T-helper 2 cell (primary cell): ENCODE measurements around the gene IRAK3.

Source experiments
- DNase-seq, 5 experiments: peaks; one replicate each; pipeline versions ENCODE4 v3.0.0 to v3.0.0-alpha.2; 2012 to 2022
- total RNA-seq, 2 donors: gene quantifications; one replicate each; lab custom pipeline; 2026; lab: John Stamatoyannopoulos, UW

IRAK3 gene
- 2.2 to 4.0 reads per million in 2 donors for total RNA-seq

- peak in 4 of 5 experiments; percentile 4 to 67 (median 17) for DNase-seq
Observed at GRCh38 chr12:66188584-66189485, at the start of gene IRAK3. IRAK3 (plus strand) TSS chr12:66189214; CDS start chr12:66189300, 86 bp downstream.

- no peak for DNase-seq
Observed at GRCh38 chr12:66139328-66139727, 49.7 kb upstream of the IRAK3 start.

- peak in 1 of 5 experiments; percentile 18 for DNase-seq
Observed at GRCh38 chr12:66140731-66141130, 48.3 kb upstream of the IRAK3 start.

- no peak for DNase-seq
Observed at GRCh38 chr12:66141299-66141698, 47.7 kb upstream of the IRAK3 start.

GRCh38 chr12:66142826-66143225 is 46.2 kb upstream of the IRAK3 start:
- DNase-seq: no peak

- DNase-seq: no peak
Observed at GRCh38 chr12:66143868-66144267, 45.1 kb upstream of the IRAK3 start.

- DNase-seq: peak in 1 of 5 experiments; percentile 56
Observed at GRCh38 chr12:66144791-66145754, 43.9 kb upstream of the IRAK3 start.

GRCh38 chr12:66149702-66150398 is 39.2 kb upstream of the IRAK3 start:
- no peak for DNase-seq

- no peak for DNase-seq
Observed at GRCh38 chr12:66152732-66153131, 36.3 kb upstream of the IRAK3 start.

GRCh38 chr12:66154776-66155175 is 34.2 kb upstream of the IRAK3 start:
- no peak for DNase-seq

GRCh38 chr12:66156654-66157053 is 32.4 kb upstream of the IRAK3 start:
- no peak for DNase-seq

- DNase-seq: no peak
Observed at GRCh38 chr12:66159123-66159522, 29.9 kb upstream of the IRAK3 start.

- no peak for DNase-seq
Observed at GRCh38 chr12:66160704-66161103, 28.3 kb upstream of the IRAK3 start.

GRCh38 chr12:66162701-66163100 is 26.3 kb upstream of the IRAK3 start:
- DNase-seq: no peak

- DNase-seq: no peak
Observed at GRCh38 chr12:66163289-66163688, 25.7 kb upstream of the IRAK3 start.

- no peak for DNase-seq
Observed at GRCh38 chr12:66164349-66164821, 24.6 kb upstream of the IRAK3 start.

- no peak for DNase-seq
Observed at GRCh38 chr12:66165141-66165540, 23.9 kb upstream of the IRAK3 start.

GRCh38 chr12:66166561-66166960 is 22.5 kb upstream of the IRAK3 start:
- no peak for DNase-seq

GRCh38 chr12:66168410-66168809 is 20.6 kb upstream of the IRAK3 start:
- peak in 1 of 5 experiments; percentile 65 for DNase-seq

- DNase-seq: peak; percentile 67 to 93 (median 81)
Observed at GRCh38 chr12:66169221-66170170, 19.5 kb upstream of the IRAK3 start, which contains the start of gene TMBIM4. TMBIM4 (minus strand) TSS chr12:66169996; CDS start chr12:66169951, 45 bp downstream.

GRCh38 chr12:66170606-66171005 is 18.4 kb upstream of the IRAK3 start:
- DNase-seq: no peak
